GM23338 (cell line): ENCODE measurements around the gene UPP2. TPM values are rescaled to one million over a fixed set of nuclear protein-coding genes. Genes with fewer than 3 reads are reported as not detected.

Source experiments
- ATAC-seq: fragments of 200-7000 bp; cut with Tn5 transposase; 3 replicates; pipeline ENCODE4 v1.9.1; 2020
- DNase-seq: peaks from one replicate; pipeline ENCODE4 v3.0.0-alpha.2; 2015; ENCODE audit warnings: low spot score
- H2AFZ ChIP-seq: fragments of 200-600 bp; sonication (generic); 2 replicates; pipeline ENCODE4 v1.8.0; 2016; ENCODE audit warnings: antibody characterized with exemption, mild to moderate bottlenecking, moderate library complexity
- H3F3A ChIP-seq: fragments of 200-600 bp; sonication (generic); replicated peaks from 2 replicates; pipeline ENCODE4 v1.8.0; 2017; ENCODE audit warnings: antibody characterized with exemption, mixed run types, low read depth
- H3K27ac ChIP-seq: fragments of 200-600 bp; sonication (generic); 2 replicates; pipeline ENCODE4 v1.6.1; 2016; ENCODE audit warnings: low read depth
- H3K27me3 ChIP-seq: fragments of 200-600 bp; sonication (generic); 2 replicates; pipeline ENCODE4 v1.8.0; 2016; ENCODE audit warnings: mild to moderate bottlenecking, mixed run types, moderate library complexity; ENCODE audit not compliant: insufficient read depth
- H3K36me3 ChIP-seq: fragments of 200-600 bp; sonication (generic); 2 replicates; pipeline ENCODE4 v1.8.0; 2016; ENCODE audit warnings: mild to moderate bottlenecking; ENCODE audit not compliant: insufficient read depth
- H3K4me1 ChIP-seq: fragments of 200-600 bp; sonication (generic); 2 replicates; pipeline ENCODE4 v1.8.0; 2016; ENCODE audit warnings: mild to moderate bottlenecking, moderate library complexity; ENCODE audit not compliant: insufficient read depth
- H3K4me2 ChIP-seq: fragments of 200-600 bp; sonication (generic); 2 replicates; pipeline ENCODE4 v1.7.1; 2017; ENCODE audit warnings: mixed run types
- H3K4me3 ChIP-seq: fragments of 200-600 bp; sonication (generic); 2 replicates; pipeline ENCODE4 v1.6.1; 2016; ENCODE audit warnings: mixed run types
- H3K79me2 ChIP-seq: fragments of 200-600 bp; sonication (generic); replicated peaks from 2 replicates; pipeline ENCODE4 v1.8.0; 2017; ENCODE audit warnings: mild to moderate bottlenecking; ENCODE audit not compliant: insufficient read depth
- H3K9me2 ChIP-seq: fragments of 200-600 bp; sonication (generic); 2 replicates; pipeline ENCODE4 v1.8.0; 2017; ENCODE audit not compliant: insufficient read depth
- H4K20me1 ChIP-seq: fragments of 200-600 bp; sonication (generic); replicated peaks from 2 replicates; pipeline ENCODE4 v1.8.0; 2017; ENCODE audit warnings: mild to moderate bottlenecking; ENCODE audit not compliant: insufficient read depth
- H3K27ac Mint-ChIP-seq: 2 replicates; pipeline ENCODE4 v1.8.0; 2020; ENCODE audit warnings: inconsistent platforms, mild to moderate bottlenecking, moderate library complexity, mixed read lengths
- H3K27me3 Mint-ChIP-seq: 3 replicates; pipeline ENCODE4 v1.8.0; 2022; ENCODE audit warnings: low read depth, mild to moderate bottlenecking, moderate library complexity, mixed read lengths, inconsistent platforms; ENCODE audit not compliant: insufficient read depth, poor library complexity
- H3K36me3 Mint-ChIP-seq: 3 replicates; pipeline ENCODE4 v1.8.0; 2021; ENCODE audit warnings: low read depth, mild to moderate bottlenecking, inconsistent platforms, moderate library complexity, mixed read lengths
- H3K4me1 Mint-ChIP-seq: 3 replicates; pipeline ENCODE4 v1.8.0; 2020; ENCODE audit warnings: mild to moderate bottlenecking, inconsistent platforms, mixed read lengths
- H3K4me3 Mint-ChIP-seq: 3 replicates; pipeline ENCODE4 v1.8.0; 2021; ENCODE audit warnings: moderate library complexity, mild to moderate bottlenecking, inconsistent platforms, mixed read lengths
- H3K9me3 Mint-ChIP-seq: 3 replicates; pipeline ENCODE4 v1.8.0; 2020; ENCODE audit warnings: moderate library complexity, mild to moderate bottlenecking, inconsistent platforms, mixed read lengths
- CREB1 ChIP-seq: fragments of 250-450 bp; sonication (Bioruptor Pico); IDR thresholded peaks from 2 replicates; pipeline ENCODE4 v1.5.0; 2020; ENCODE audit warnings: low read depth, mild to moderate bottlenecking, moderate library complexity
- CTCF ChIP-seq, 2 experiments: fragments of 200-600 bp in 1 of 2; sonication (generic) in 1 of 2; conservative IDR thresholded peaks; 2 replicates each; pipeline versions ENCODE4 v1.5.1 to v1.6.1; 2016 to 2017; ENCODE audit warnings: antibody characterized with exemption in 2 of 2, low read depth in 2 of 2, mild to moderate bottlenecking in 2 of 2, moderate library complexity in 1 of 2
- ETS1 ChIP-seq: IDR thresholded peaks from 2 replicates; pipeline ENCODE4 v1.6.1; 2016; ENCODE audit warnings: antibody characterized with exemption
- EZH2 ChIP-seq: fragments of 200-600 bp; sonication (generic); IDR thresholded peaks from one replicate; pipeline ENCODE4 v1.8.0; 2017; ENCODE audit warnings: antibody characterized with exemption, mild to moderate bottlenecking, low read depth; ENCODE audit not compliant: unreplicated experiment
- EZH2phosphoT487 ChIP-seq: fragments of 200-600 bp; sonication (generic); IDR thresholded peaks from one replicate; pipeline ENCODE4 v1.8.1; 2018; ENCODE audit warnings: antibody characterized with exemption; ENCODE audit not compliant: unreplicated experiment
- JUNB ChIP-seq: IDR thresholded peaks from one replicate; pipeline ENCODE4 v1.6.1; 2016; ENCODE audit warnings: antibody characterized with exemption; ENCODE audit not compliant: unreplicated experiment
- NANOG ChIP-seq: IDR thresholded peaks from 2 replicates; pipeline ENCODE4 v1.6.1; 2016; ENCODE audit warnings: antibody characterized with exemption, borderline replicate concordance
- POLR2AphosphoS5 ChIP-seq: IDR thresholded peaks from 2 replicates; pipeline ENCODE4 v1.6.1; 2016; ENCODE audit warnings: antibody characterized with exemption, low read depth
- REST ChIP-seq: IDR thresholded peaks from one replicate; pipeline ENCODE4 v1.6.1; 2018; ENCODE audit warnings: antibody characterized with exemption; ENCODE audit not compliant: unreplicated experiment
- STAT1 ChIP-seq: IDR thresholded peaks from one replicate; pipeline ENCODE4 v1.6.1; 2016; ENCODE audit warnings: antibody characterized with exemption; ENCODE audit not compliant: unreplicated experiment
- ZNF114 ChIP-seq: fragments of 250-450 bp; sonication (Bioruptor Pico); IDR thresholded peaks from 2 replicates; pipeline ENCODE4 v1.5.0; 2020; ENCODE audit warnings: mild to moderate bottlenecking, moderate library complexity
- ZNF331 ChIP-seq: fragments of 250-450 bp; sonication (Bioruptor Pico); IDR thresholded peaks from 2 replicates; pipeline ENCODE4 v1.5.0; 2020; ENCODE audit warnings: low read depth, mild to moderate bottlenecking, moderate library complexity
- ZNF462 ChIP-seq: fragments of 250-450 bp; sonication (Bioruptor Pico); IDR thresholded peaks from 2 replicates; pipeline ENCODE4 v1.5.0; 2020; ENCODE audit warnings: mild to moderate bottlenecking, moderate library complexity
- polyA plus RNA-seq: library from polyadenylated mRNA; unstranded; fragments of >200 nt; fragmentation: Nextera tagmentation; extraction: Ambion mirVana; gene quantifications from 2 replicates; pipeline ENCODE4 v1.2.1, GENCODE V29; 2016
- total RNA-seq: library from RNA; depleted of rRNA; stranded (reverse); fragments of >200 nt; shearing (Covaris generic); gene quantifications from 2 replicates; pipeline ENCODE4 v1.2.3, GENCODE V29; 2014

The UPP2 gene
- total and polyA plus RNA-seq, 2 experiments from 2014 or later, result not detected

GRCh38 chr2:158184001-158184400 is 82.3 kb downstream of the UPP2 start:
- H3K27ac ChIP-seq, result no peak overlapping the region
- no peaks in the 10 kb centered on the region for H4K20me1 ChIP-seq
- TF ChIP-seq ZNF114 (CRISPR knock-in tag) (no peak), EZH2 (no peak), POLR2AphosphoS5 (no peak), ZNF462 (no peak), STAT1 (no peak), NANOG (no peak), ZNF331 (CRISPR knock-in tag) (no peak), ETS1 (no peak), CREB1 (CRISPR knock-in tag) (no peak), CTCF (conservative IDR thresholded peaks at IDR 0.05; ENCODE audit: low read depth in 2 of 2) (no peak), EZH2phosphoT487 (no peak), REST (no peak), JUNB (no peak)
- no peaks in the 10 kb centered on the region for H3K27me3 ChIP-seq
- no peak for DNase-seq
- no peak overlapping the region for H3K4me3 ChIP-seq
- H2AFZ ChIP-seq, result no peak overlapping the region
- 0 out of 2 replicates have a peak, but pooled peaks cover 6% of the 10 kb centered on the region for H3K9me2 ChIP-seq
- Mint-ChIP-seq H3K27ac (no peak overlapping the region), H3K9me3 (no peaks in the 10 kb centered on the region), H3K36me3 (no peaks in the 10 kb centered on the region), H3K27me3 (peaks cover 7% of the 10 kb centered on the region), H3K4me3 (no peak overlapping the region), H3K4me1 (peaks cover 27% of the 10 kb centered on the region)
- no peaks in the 10 kb centered on the region for H3K4me1 ChIP-seq
- H3K4me2 ChIP-seq, result no peak overlapping the region
- no peaks in the 10 kb centered on the region for H3F3A ChIP-seq
- no peaks in the 10 kb centered on the region for H3K36me3 ChIP-seq
- no peaks in the 10 kb centered on the region for H3K79me2 ChIP-seq
- ATAC-seq, result no peak
